Cortex of kidney (tissue), 1 donor: Measurements from ENCODE around the gene TMED1.

Experiments used
- DNase-seq: peaks from one replicate; lab custom pipeline; 2025; lab: John Stamatoyannopoulos, UW

Gene TMED1

GRCh38 chr19:10809651-10810285, 26.2 kb downstream of the TMED1 start:
- DNase-seq, result no peak

GRCh38 chr19:10808937-10809649, 26.9 kb downstream of the TMED1 start:
- DNase-seq, result no peak

GRCh38 chr19:10805758-10806247, 30.2 kb downstream of the TMED1 start:
- no peak for DNase-seq

GRCh38 chr19:10805065-10805757, 30.8 kb downstream of the TMED1 start:
- no peak for DNase-seq

GRCh38 chr19:10803252-10803651, 32.8 kb downstream of the TMED1 start:
- DNase-seq, result no peak

GRCh38 chr19:10802479-10802878, 33.5 kb downstream of the TMED1 start:
- DNase-seq, result no peak

GRCh38 chr19:10800488-10800887, 35.5 kb downstream of the TMED1 start:
- DNase-seq, result no peak

- no peak for DNase-seq
These were observed 38.3 kb downstream of the TMED1 start for GRCh38 chr19:10797541-10798256.

GRCh38 chr19:10797078-10797477, 38.9 kb downstream of the TMED1 start:
- DNase-seq, result no peak

- no peak for DNase-seq
These were observed 39.4 kb downstream of the TMED1 start for GRCh38 chr19:10796653-10797052.

- no peak for DNase-seq
These were observed 46.1 kb downstream of the TMED1 start for GRCh38 chr19:10789866-10790265.

- DNase-seq, result no peak
These were observed 47.9 kb downstream of the TMED1 start for GRCh38 chr19:10788146-10788545.

- no peak for DNase-seq
These were observed 51.8 kb downstream of the TMED1 start for GRCh38 chr19:10784257-10784656.

GRCh38 chr19:10782795-10783194, 53.2 kb downstream of the TMED1 start:
- no peak for DNase-seq
